Measurements from ENCODE around the gene OR52L1.
"Not testable (repeated sequence)": the region's sequence is repeated elsewhere in the genome, so short reads cannot be mapped to it uniquely, and the experiment has no call there.

The OR52L1 gene

GRCh38 chr11:5986885-5987284 is at the start of gene OR52L1:
OR52L1 (minus strand) TSS chr11:5986985; CDS start chr11:5986930, 55 bp downstream.
- no peak for DNase-seq (ENCODE audit: low spot score)

- no peak for DNase-seq (ENCODE audit: low spot score)
Observed at GRCh38 chr11:6030708-6031405, 44.1 kb upstream of the OR52L1 start, which contains the start of gene OR56A1. OR56A1 (minus strand) TSS chr11:6030758; CDS start chr11:6027692, 3,066 bp downstream.

- no peak for DNase-seq (ENCODE audit: low spot score)
Observed at GRCh38 chr11:6027501-6027900, 40.7 kb upstream of the OR52L1 start.

- DNase-seq (ENCODE audit: low spot score) = no peak
Observed at GRCh38 chr11:6025056-6025455, 38.3 kb upstream of the OR52L1 start.

- DNase-seq (ENCODE audit: low spot score) = no peak
Observed at GRCh38 chr11:6022956-6023355, 36.2 kb upstream of the OR52L1 start.

- DNase-seq (ENCODE audit: low spot score) = no peak
Observed at GRCh38 chr11:6013042-6013441, 26.3 kb upstream of the OR52L1 start.

- DNase-seq (ENCODE audit: low spot score) = no peak
Observed at GRCh38 chr11:6012035-6012668, 25.4 kb upstream of the OR52L1 start.

- DNase-seq (ENCODE audit: low spot score) = no peak
Observed at GRCh38 chr11:6006846-6007245, 20.1 kb upstream of the OR52L1 start, which contains the start of gene OR56A4. OR56A4 (minus strand) TSS chr11:6006946; CDS start chr11:6002992, 3,954 bp downstream.

- no peak for DNase-seq (ENCODE audit: low spot score)
Observed at GRCh38 chr11:6006395-6006794, 19.6 kb upstream of the OR52L1 start.

- DNase-seq (ENCODE audit: low spot score) = no peak
Observed at GRCh38 chr11:6002202-6002699, 15.5 kb upstream of the OR52L1 start.

GRCh38 chr11:5994791-5995190 is 8.0 kb upstream of the OR52L1 start:
- no peak for DNase-seq (ENCODE audit: low spot score)

GRCh38 chr11:5992604-5993251 is 5.9 kb upstream of the OR52L1 start:
- DNase-seq (ENCODE audit: low spot score) = peak; percentile 8

- no peak for DNase-seq (ENCODE audit: low spot score)
Observed at GRCh38 chr11:5992150-5992549, 5.4 kb upstream of the OR52L1 start.

GRCh38 chr11:5989203-5989602 is 2.4 kb upstream of the OR52L1 start:
- no peak for DNase-seq (ENCODE audit: low spot score)

- no peak for DNase-seq (ENCODE audit: low spot score)
Observed at GRCh38 chr11:5983443-5983842, 3.3 kb downstream of the OR52L1 start.

GRCh38 chr11:5973530-5973929 is 13.3 kb downstream of the OR52L1 start:
- no peak for DNase-seq (ENCODE audit: low spot score)

- no peak for DNase-seq (ENCODE audit: low spot score)
Observed at GRCh38 chr11:5968394-5968793, 18.4 kb downstream of the OR52L1 start, which contains the start of gene OR56A5. OR56A5 (minus strand) TSS chr11:5968494; CDS start chr11:5968494, 0 bp downstream.

GRCh38 chr11:5967708-5968107 is 19.1 kb downstream of the OR52L1 start:
- DNase-seq (ENCODE audit: low spot score) = no peak

GRCh38 chr11:5966958-5967357 is 19.8 kb downstream of the OR52L1 start:
- DNase-seq (ENCODE audit: low spot score) = no peak

GRCh38 chr11:5960704-5961320 is 26.0 kb downstream of the OR52L1 start:
- not testable (repeated sequence) for DNase-seq (ENCODE audit: low spot score)

GRCh38 chr11:5955586-5955985 is 31.2 kb downstream of the OR52L1 start:
- no peak for DNase-seq (ENCODE audit: low spot score)

GRCh38 chr11:5941951-5942350 is 44.8 kb downstream of the OR52L1 start, which contains the start of gene OR56A3:
OR56A3 (plus strand) TSS chr11:5942251; CDS start chr11:5947347, 5,096 bp downstream.
- no peak for DNase-seq (ENCODE audit: low spot score)

Measured in germinal center (tissue), 1 donor.